Tibial nerve (tissue), 4 donors: ENCODE measurements around the gene CNPY3.

ENCODE experiments used
- CTCF ChIP-seq, 5 experiments: fragments of 200-600 bp in 3 of 5; fragments of 450-650 bp in 2 of 5; sonication (generic) in 3 of 5; IDR thresholded peaks; one replicate each; pipeline ENCODE4 v1.5.1; 2016 to 2019; ENCODE audit warnings: antibody characterized with exemption in 5 of 5, mild to moderate bottlenecking in 3 of 5, moderate library complexity in 2 of 5
- EP300 ChIP-seq, 2 donors: sonication (generic); formaldehyde crosslinking; IDR thresholded peaks; one replicate each; pipeline ENCODE4 v1.6.1; 2017; ENCODE audit warnings: antibody characterized with exemption in 2 of 2, mild to moderate bottlenecking in 1 of 2
- POLR2A ChIP-seq, 2 donors: fragments of 450-650 bp; IDR thresholded peaks; one replicate each; pipeline ENCODE4 v1.6.1; 2017; ENCODE audit warnings: antibody characterized with exemption in 2 of 2, mild to moderate bottlenecking in 2 of 2, moderate library complexity in 2 of 2

DNA sequence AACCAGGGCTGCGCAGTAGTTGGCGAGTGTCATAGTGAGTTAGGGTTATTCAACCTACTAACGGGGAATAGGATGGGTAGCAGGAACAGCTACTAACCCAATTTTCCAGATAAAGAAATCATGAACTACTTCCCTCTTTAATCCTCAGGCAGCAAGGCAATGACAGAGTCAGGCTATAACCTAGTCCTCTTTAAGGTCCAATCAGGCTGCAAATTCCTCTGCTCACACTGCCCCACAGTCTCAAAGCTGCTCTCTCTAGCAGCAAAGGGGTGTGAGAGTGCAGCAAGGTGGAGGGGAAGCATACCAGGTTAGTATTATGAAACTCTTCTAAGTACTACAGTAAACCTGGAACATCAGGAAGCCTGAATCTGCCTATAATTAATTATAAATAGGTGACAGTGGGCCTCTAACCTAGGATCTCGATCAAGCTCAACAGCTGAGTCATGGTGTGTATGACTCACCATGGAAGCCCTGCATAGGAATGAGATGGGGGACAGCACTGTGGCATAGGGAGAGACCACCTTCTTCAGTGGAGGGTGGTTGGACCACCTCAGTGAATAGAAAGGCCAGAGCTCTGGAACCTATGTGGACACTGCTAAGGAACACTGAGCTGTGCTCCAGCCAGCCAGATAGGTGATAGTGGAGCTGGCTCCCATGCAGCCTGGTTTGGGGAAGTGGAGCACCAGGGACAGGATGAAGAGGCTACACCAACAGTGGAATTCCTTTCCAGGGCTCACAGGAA is 41.8 kb downstream of the CNPY3 start:
- TF ChIP-seq CTCF (IDR thresholded peaks at IDR 0.05) (no peak), POLR2A (IDR thresholded peaks at IDR 0.05) (no peak), EP300 (IDR thresholded peaks at IDR 0.05) (no peak)
